HG03565 (cell line): ENCODE data around the gene FBN3.

Experiments
- ATAC-seq: cut with Tn5 transposase; IDR thresholded peaks from one replicate; pipeline ENCODE4 v1.9.1; 2021; ENCODE audit warnings: mild to moderate bottlenecking, moderate library complexity; ENCODE audit not compliant: unreplicated experiment

The FBN3 gene

DNA sequence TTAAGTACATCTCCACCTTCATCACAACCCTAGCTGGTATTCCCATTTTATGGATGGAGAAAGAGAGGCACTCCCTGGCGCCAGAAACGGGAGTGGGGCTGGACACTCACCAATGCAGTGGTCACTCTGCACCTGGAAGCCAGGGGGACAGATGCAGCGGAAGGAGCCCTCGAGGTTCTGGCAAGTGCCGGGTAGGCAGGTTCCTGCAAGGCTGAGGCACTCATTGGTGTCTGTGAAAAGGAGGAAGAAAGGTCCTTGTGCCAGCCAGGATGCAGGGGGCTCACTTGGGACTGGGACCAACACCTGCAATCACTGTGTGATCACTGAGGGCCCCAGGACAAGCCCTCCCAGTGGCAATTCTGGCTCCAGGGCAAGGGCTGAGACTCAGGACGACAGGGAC is 55.1 kb downstream of the FBN3 start:
- no peak for ATAC-seq

DNA sequence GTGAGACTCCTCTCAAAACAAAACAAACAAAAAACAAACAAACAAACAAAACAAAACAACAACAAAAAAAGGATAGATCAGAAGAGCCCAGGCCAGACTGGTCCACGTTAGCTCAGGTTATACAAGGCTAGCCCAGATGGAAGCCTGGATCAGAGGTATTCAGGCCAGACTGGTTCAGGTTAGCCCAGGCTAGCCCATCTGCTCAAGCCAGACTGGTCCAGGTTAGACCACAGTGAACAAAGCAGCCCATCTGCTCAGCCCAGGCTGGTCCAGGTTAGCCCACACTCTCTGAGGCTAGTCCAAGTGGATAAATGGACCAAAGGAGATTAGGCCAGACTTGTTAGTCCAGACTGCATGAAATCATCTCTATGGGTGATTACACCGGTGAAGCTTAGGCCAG is 55.7 kb downstream of the FBN3 start:
- ATAC-seq: no peak

DNA sequence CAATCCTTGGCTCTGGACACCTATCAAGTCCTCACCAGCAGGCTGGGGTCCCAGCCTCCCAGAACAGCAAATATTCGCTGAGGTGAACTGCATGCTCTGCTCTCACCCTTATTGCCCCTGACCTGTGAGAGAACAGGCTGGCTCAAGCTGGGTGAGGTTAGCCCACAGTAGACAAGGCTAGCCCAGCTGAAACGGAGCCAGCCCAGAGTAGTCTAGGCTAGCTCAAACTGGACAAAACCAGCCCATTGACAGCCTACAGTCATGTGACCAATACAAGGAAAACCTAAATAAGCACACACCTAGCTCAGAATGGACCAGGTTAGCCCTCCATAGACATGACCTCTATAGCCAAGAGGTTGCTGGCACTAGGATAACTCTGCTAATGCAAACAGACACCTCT is 58.4 kb downstream of the FBN3 start:
- ATAC-seq: no peak

DNA sequence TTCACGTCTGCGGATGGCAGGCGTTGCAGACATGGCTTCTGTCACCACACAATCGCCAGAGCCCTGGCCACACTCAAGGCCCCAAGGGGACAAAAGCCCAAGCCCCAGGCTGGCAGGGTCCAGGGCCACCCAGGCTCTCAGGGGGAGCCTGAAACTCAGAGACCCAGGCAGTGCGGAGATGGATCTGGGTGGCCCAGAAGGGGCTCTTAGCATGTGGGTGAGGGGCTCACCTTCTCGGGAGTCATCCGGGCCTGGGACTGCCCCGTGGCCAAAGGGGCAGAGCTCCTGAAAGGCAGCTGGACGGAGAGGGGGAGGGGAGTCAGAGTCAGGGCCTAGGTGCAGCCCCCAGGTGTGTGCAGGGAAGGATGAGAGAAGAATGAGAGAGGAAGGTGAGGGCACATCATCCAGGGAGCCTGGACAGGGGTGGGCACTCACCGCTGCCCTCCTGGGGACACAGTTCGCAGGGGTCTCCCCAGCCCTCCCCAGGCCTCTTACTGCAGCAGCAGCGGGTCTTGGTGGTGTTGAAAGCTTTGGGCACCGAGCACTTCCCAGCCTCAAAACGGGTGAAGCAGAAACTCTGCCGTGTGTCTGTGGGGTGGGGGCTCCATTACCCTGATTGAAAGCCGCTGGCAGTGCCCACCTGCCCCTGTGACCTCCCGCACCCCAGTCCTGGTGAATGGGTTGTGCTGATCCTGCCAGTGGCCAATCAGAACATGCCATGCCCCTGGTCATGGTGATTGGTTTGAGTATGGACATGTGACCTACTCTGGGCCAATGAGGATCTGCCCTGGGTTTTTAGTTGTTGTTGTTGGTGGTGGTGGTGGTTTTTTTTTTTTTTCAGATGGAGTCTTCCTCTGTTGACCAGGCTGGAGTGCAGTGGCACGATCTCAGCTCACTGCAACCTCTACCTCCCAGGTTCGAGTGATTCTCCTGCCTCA is 59.5 kb downstream of the FBN3 start:
- ATAC-seq: no peak

DNA sequence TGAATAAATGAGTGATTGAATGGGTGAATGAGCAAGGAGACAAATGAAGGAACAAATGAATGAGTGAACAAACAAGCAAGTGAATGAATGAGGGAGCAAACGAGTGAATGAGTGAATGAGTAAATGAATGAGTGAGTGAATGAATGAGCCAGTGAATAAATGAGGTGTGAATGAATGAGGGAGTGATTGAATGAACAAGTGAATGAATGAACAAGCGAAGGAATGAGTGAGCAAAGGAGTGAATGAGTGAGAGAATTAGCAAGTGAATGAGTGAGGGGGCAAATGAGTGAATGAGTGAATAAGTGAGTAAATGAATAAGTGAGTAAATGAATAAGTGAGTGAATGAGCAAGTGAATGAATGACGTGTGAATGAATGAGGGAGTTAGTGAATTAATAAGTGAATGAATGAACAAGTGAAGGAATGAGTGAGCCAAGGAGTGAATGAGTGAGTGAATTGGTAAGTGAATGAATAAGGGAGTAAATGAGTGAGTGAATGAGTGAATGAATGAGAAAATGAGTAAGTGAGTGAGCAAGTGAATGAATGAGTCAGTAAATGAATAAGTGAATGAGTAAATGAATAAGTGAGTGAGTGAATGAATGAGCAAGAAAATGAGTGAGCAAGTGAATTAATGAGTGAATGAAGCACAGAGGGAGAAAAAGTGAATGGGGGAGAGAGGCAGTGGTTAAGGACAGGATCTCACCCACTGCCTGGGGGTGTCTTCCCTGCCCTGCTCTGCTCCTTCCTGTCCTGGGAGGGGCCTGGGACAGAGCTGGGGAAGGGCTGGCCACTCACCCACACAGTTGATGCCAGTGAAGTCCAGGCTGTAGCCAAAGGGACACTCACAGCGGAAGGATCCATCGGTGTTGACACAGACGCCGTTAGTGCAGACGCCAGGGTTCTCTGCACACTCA is 60.4 kb downstream of the FBN3 start:
- no peak for ATAC-seq

DNA sequence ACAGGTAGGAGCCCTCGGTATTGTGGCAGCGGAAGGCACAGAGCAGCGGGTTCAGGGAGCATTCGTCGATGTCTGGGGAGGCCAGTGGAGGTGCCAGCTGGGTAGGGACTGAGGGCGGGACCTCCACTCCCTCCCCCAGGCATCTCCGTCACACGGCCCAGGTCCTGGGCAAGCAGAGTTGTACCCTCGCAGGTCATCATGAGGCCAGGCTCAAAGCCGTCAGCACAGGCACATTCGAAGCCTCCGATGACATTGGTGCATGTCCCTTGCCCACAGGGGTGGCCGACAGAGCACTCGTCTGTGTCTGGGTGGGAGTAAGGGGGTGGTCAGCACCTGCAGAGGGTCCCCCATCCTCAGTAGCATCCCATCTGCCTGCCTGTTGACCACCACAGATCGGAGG is 61.5 kb downstream of the FBN3 start:
- ATAC-seq: no peak

DNA sequence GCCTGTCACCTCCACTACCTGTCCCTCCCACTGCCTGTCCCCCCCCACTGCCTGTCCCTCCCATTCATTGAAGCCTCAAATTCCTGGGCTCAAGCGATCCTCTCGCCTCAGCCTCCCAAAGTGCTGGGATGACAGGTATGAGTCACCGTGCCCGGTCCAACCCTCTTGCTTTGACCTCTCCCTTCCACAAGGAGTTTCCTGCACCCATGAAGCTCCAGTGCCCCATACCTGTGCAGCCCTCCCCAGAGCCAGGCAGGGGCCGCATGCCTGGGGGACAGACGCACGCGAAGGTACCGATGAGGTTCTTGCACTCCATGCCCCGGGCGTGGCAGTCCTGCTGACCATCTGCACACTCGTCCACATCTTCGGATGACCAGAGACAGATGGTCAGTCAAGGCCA is 62.5 kb downstream of the FBN3 start:
- ATAC-seq: no peak

DNA sequence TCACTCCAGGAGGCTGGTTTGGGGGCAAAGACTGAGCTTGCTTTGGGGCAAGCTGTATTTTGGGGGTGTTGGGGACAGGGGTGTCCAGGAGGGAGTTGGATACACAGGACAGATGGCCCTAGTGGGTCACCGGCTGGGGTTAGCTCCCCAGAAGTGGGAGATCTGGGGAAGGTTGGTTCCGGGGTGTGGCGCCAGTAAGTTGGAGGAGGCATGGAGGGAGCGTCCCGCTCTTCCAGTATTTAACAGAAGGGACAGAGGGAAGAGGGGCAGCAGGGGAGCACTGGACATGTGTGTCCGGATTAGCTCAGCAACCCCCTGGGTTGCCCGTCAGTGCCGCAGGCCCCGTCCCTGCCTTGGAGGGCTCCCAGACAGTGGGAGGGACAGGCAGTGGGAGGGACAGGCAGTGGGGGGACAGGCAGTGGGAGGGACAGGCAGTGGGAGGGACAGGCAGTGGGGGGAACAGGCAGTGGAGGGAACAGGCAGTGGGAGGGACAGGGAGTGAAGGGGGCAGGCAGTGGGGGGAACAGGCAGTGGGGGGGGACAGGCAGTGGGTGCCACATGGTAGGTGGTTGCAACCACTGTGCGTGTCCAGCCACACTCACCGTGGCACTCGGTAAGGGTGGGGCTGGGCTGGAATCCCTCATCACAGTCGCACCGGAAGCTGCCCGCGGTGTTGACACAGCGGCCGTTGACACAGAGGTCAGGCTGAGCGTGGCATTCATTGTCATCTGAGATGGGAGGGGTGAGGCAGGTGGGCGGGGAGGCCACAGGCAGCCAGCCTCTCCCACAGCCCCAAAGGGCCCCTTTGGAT is 63.6 kb downstream of the FBN3 start:
- ATAC-seq: no peak

DNA sequence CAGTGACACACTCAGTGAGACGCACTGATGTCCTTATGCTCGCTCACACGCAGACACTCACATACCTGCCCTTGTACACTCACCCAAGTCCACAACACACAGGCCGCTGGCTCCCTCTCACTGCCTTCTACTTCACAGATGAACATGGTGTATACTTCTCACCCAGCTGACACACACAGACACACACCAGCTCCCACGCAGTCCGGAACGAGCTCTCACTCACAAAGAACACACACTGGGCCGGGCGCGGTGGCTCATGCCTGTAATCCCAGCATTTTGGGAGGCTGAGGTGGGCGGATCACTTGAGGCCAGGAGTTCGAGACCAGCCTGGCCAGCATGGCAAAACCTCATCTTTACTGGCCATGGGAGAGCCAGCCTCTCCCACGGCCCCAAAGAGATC is 65.2 kb downstream of the FBN3 start:
- ATAC-seq: no peak

DNA sequence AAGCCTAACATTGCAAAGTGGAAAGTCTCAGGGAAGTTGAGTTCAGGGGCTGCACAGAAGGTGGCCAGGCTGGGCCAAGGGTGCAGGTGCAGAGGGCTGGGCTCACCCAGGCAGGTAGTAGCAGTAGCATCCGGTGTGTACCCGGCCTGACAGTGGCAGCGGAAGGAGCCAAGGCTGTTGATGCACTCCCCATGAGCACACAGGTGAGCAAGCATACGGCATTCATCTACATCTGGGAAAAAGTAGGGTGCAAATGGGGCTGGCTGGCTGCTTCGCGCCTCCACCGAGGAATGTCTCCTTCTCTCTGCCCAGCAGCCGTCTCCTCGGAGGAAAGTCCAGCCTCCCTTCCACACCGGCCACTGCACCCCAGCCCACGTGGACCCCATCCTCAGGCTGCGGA is 66.3 kb downstream of the FBN3 start:
- ATAC-seq: no peak

DNA sequence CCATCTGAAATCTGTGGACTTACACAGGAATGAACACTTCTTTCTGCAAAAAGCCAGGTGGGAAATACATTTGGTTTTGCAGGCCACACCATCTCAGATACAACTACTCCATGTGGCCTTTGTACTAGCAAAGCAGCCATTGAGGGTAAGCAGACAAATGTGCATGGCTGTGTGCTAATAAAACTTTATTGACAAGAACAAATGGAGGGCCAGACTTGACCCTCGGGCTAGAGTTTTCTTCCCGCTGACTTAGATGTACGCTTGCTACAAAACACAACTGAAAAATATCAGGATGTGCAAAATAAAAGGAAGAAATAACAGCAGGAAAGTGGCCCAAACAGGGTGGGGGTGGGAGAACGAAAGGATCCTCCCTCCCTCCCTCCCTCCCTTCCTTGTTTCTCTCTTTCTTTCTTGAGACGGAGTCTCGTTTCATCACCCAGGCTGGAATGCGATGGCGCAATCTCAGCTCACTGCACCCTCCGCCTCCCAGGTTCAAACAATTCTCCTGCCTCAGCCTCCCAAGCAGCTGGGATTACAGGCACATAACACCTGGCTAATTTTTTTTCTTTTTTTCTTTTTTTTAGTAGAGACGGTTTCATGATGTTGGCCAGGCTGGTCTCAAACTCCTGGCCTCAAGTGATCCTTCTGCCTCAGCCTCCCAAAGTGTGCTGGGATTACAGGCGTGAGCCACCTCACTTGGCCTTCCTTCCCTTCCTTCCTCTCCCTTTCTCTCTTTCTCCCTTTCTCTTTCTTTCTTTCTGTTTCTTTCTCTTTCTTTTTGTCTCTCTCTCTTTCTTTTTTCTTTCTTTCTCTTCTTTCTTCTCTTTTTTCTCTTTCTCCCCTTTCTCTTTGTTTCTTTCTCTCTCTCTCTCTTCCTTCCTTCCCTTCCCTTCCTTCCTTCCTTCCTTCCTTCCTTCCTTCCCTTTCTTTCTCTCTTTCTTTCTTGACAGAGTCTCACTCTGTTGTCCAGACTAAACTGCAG is 67.5 kb downstream of the FBN3 start:
- no peak for ATAC-seq

DNA sequence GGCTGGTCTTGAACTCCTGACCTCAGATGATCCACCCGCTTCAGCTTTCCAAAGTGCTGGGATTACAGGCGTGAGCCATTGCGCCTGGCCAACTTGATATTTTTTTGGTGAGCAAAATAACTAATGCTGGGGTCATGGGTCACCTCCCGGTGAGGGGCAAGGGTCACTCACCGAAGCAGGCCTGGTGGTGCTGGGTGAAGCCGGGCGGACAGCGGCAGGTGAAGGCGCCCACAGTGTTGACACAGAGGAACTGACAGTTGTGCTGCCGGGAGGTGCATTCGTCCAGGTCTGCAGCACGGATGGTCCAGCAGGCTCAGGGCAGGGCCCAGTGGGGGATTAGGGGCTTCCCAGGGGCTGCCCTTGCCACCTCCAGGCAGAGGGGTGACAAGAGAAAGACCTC is 68.6 kb downstream of the FBN3 start:
- no peak for ATAC-seq

DNA sequence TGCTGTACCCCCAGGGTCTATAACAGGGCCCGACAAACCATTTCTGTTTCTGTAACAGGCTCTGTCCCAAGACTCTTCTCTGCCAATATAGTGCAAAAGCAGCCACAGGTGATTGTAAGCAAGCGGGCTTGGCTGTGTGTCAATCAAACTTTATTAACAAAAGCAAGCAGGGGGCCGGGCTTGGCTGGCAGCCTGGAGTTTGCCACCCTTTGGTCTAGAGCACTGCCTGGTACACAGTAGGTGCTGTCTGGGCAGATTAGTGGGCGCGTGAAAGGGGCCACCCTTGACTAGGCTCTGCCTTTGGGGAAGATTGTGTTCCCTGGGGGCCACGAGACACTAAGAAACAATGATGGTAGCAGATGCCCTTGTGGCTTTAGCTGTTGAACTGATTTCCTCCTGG is 69.4 kb downstream of the FBN3 start:
- no peak for ATAC-seq

DNA sequence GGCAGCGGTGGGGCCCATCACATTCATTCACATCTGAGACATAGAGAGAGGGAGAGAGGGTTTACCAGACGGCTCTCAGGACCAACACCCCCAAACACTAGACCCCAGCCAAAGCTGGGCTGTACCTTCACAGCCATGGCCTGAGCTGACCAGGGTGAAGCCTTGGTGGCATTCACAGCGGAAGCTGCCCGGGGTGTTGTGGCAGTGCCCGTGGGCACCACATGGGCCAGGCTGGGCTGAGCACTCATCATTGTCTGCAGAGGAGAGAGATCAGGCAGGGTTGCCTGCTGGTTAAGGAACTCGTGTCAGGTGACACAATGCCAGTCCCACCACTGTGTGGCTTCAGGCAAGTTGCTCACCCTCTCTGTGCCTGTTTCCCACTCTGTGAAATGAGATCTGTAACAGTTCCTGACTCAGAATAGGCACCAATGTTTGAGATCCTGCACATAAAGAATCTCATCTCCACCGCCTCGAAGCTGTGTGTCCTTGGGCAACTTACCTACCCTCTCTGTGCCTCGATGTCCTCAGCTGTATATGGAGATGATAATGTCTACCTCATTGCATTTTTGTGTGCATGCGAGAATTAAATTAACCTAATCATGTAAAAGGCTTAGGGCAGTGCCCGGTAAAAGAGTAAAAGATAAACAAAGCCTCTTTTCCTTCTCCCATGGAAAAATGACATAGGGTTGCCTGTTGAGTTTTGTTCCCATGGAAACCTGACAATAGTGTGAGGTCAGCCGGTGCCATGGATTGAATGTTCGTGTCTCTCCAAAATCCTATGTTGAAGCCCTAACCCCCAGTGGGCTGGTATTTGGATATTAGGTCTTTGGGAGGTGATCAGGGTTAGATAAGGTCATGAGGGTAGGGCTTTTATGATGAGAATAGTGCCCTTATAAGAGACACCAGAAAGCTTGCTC is 74.0 kb downstream of the FBN3 start:
- ATAC-seq: no peak

DNA sequence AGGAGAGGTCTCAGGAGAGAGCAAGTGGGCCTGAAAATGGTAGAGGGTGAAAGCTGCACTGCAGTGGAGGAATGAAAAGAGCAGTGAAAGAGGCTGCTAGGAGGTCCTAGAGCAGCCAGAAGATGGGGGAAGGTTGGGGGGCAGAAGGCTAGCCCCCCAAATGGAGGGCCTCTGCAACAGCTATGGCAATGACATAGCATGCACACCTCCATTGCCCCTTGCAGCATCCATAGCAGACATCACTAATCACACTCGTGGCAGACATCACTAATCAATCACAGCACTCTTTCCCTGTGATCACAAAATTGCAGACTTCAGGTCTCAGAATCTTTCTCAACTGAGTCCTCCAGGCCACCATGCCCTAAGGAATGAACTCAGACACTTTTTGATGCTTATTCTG is 74.9 kb downstream of the FBN3 start:
- ATAC-seq: no peak

DNA sequence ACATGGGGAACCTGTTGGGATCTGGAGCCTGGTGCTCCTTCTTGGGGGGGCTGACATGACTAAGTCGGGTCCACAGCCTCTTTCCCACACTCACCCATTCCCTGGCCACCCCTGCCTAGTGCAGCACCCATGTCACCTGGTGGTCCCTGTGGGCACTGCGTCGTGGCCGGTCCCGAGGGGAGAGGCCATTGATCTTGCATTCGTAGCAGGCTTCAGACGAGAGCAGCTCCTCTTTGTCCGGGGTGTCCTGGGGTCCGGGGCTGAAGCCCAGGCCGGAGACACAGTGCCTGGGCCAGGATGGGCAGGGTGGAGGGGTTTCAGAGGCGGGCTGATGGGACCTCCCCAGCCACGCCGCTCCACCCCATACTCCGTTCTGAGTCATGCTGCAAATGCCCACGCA is 77.5 kb downstream of the FBN3 start:
- no peak for ATAC-seq

DNA sequence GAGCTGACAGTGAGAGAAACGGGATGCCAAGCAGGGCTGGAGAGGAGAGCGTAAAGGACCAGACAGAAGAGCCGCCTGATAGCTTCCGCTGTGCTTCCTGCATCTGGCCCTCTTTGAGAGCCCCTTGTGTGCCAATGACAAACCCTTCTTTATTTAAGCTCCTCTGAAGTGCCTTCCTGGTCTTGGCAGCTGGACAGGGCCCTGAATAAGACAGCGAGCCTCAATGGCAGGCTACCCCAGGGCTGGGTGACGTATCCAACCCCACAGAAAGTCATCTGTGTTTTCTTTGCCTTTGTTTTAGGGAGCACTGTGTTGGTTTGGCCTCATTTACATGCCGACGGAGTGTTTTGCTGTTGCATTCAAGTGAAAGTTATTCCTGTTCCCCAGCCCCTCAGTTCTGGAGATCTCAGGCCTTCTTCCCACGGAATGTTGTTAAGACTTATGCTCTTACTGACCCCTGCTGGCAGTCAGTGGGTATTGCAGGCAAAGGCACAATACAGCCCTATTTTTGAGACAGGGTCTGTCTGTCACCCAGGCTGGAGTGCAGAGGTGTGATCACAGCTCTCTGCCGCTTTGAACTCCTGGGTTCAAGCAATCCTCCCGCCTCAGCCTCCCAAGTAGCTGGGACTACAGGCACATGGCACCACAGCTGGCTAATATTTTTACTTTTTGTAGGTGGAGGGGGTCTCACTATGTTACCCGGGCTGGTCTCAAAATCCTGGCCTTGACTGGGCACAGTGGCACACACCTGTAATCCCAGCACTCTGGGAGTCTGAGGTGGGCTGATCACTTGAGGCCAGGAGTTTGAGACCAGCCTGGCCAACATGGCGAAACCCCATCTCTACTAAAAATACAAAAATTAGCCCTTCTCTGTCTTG is 80.1 kb downstream of the FBN3 start:
- no peak for ATAC-seq

DNA sequence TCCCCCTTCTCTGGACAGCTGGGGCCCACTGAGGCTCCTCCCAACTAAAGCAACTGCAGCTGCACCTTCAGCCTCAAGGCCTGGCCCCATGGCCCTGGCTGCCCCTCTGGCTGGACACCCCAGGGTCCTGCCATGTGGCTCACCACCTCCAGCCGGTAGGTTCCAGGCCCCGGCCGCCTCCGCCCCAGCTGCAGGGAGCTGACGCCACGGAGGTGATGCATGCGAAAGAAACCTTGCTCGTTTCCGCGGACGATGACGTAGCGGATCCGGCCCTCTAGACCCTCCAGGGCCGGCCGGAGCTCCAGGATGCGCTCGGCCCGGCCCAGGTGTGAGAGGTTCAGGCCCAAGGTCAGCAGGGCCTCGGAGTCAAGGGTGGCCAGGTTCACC is 83.5 kb downstream of the FBN3 start:
- ATAC-seq: no peak
